ENCODE measurements around the gene C1orf50.

The C1orf50 gene

DNA sequence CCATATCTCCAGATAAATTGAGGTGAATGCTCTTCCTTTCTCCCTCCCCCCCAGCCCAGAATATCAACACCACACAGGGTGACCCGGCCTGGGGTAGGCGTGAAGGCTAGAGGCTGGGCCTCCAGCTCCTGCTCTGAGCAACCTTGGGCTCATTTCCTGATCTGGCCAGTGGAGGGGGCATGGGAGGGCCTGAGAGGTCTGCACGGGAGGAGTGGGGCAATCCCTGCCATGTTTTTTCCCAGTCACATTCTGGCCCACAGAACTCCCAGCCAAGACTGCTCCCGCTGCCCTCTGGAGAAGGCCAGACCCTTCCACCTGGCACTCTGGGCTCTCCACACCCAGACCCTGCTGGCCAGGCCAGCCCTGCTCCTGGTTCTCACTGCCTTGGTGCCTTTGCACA, 30.9 kb upstream of the C1orf50 start:
- no peaks in the 10 kb centered on the region for H4K20me1 ChIP-seq (ENCODE audit: insufficient read depth, low read length)
- no peaks in the 10 kb centered on the region for H3K27me3 ChIP-seq (ENCODE audit: insufficient read depth, low read length, poor library complexity)
- no peaks in the 10 kb centered on the region for H3K9me3 ChIP-seq (ENCODE audit: insufficient read depth, low read length, severe bottlenecking)
- TF ChIP-seq, protein P1, sequence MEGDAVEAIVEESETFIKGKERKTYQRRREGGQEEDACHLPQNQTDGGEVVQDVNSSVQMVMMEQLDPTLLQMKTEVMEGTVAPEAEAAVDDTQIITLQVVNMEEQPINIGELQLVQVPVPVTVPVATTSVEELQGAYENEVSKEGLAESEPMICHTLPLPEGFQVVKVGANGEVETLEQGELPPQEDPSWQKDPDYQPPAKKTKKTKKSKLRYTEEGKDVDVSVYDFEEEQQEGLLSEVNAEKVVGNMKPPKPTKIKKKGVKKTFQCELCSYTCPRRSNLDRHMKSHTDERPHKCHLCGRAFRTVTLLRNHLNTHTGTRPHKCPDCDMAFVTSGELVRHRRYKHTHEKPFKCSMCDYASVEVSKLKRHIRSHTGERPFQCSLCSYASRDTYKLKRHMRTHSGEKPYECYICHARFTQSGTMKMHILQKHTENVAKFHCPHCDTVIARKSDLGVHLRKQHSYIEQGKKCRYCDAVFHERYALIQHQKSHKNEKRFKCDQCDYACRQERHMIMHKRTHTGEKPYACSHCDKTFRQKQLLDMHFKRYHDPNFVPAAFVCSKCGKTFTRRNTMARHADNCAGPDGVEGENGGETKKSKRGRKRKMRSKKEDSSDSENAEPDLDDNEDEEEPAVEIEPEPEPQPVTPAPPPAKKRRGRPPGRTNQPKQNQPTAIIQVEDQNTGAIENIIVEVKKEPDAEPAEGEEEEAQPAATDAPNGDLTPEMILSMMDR (IDR thresholded peaks at IDR 0.05; ENCODE audit: borderline replicate concordance, extremely low read depth, low read length, poor library complexity, severe bottlenecking), result peak; percentile 24
- TF ChIP-seq EZH2 (IDR thresholded peaks at IDR 0.05; ENCODE audit: borderline replicate concordance, low read depth, low read length, severe bottlenecking), result no peak
- no peak overlapping the region for H3K27ac ChIP-seq (ENCODE audit: low read length)
- H3K4me2 ChIP-seq (ENCODE audit: insufficient read depth, low read length), result no peak overlapping the region
- H3K4me3 ChIP-seq (ENCODE audit: low read depth in 1 of 2, low read length in 2 of 2), result no peak overlapping the region
- no peak overlapping the region for H2AFZ ChIP-seq (ENCODE audit: low read depth, low read length)
- H3K79me2 ChIP-seq (ENCODE audit: insufficient read depth, low read length), result no peaks in the 10 kb centered on the region
- no peak overlapping the region for H3K9ac ChIP-seq (ENCODE audit: low read depth, low read length)
- ATAC-seq (ENCODE audit: insufficient read depth, low read depth) (0 out of 3 replicates have a peak, but pooled peaks have one; percentile 39), DNase-seq (no peak)
- no peaks in the 10 kb centered on the region for H3K4me1 ChIP-seq (ENCODE audit: insufficient read depth, low read length)
- no peaks in the 10 kb centered on the region for H3K36me3 ChIP-seq (ENCODE audit: insufficient read depth, low read length)

DNA sequence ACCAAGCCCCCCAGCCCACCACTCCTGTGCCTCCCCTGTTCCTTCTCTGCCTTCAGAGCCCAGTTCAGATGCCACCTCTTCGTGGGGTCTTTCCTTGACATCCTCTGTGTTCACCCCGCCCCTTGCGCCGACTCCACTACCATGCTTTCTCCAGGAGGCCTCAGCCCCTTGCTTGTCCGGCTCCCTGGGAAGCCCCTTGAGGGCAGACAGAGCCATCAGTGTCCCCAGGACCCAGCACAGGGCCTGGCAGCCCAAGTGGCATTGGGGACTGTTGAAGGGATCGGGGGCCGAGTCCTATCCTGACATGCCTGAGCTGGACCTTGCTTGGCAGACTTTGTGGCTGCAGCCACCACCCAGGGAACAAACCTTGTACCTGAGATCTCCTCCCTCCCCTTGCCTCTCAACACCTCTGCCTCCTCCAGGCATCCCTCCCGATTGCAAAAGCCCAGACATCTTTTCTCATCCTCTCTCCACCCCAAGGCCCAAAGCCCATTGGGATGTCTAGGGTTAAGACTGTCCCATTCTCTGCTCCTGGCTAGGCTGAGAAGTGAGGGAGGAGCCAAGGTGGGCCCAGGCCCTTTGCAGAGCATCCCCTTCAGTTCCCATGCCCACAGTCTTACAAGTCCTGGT, 30.4 kb upstream of the C1orf50 start:
- Histone ChIP-seq H3K9ac (ENCODE audit: low read depth, low read length) (no peak overlapping the region), H2AFZ (ENCODE audit: low read depth, low read length) (no peak overlapping the region), H3K27me3 (ENCODE audit: insufficient read depth, low read length, poor library complexity) (no peaks in the 10 kb centered on the region), H3K4me1 (ENCODE audit: insufficient read depth, low read length) (no peaks in the 10 kb centered on the region), H3K36me3 (ENCODE audit: insufficient read depth, low read length) (no peaks in the 10 kb centered on the region), H3K9me3 (ENCODE audit: insufficient read depth, low read length, severe bottlenecking) (no peaks in the 10 kb centered on the region), H3K4me2 (ENCODE audit: insufficient read depth, low read length) (no peak overlapping the region), H3K79me2 (ENCODE audit: insufficient read depth, low read length) (no peaks in the 10 kb centered on the region), H3K27ac (ENCODE audit: low read length) (no peak overlapping the region), H3K4me3 (ENCODE audit: low read depth in 1 of 2, low read length in 2 of 2) (no peak overlapping the region), H4K20me1 (ENCODE audit: insufficient read depth, low read length) (no peaks in the 10 kb centered on the region)
- TF ChIP-seq EZH2 (IDR thresholded peaks at IDR 0.05; ENCODE audit: borderline replicate concordance, low read depth, low read length, severe bottlenecking), result no peak
- TF ChIP-seq, protein P1 (IDR thresholded peaks at IDR 0.05; ENCODE audit: borderline replicate concordance, extremely low read depth, low read length, poor library complexity, severe bottlenecking), result no peak
- DNase-seq, result no peak
- no peak for ATAC-seq (ENCODE audit: insufficient read depth, low read depth)

DNA sequence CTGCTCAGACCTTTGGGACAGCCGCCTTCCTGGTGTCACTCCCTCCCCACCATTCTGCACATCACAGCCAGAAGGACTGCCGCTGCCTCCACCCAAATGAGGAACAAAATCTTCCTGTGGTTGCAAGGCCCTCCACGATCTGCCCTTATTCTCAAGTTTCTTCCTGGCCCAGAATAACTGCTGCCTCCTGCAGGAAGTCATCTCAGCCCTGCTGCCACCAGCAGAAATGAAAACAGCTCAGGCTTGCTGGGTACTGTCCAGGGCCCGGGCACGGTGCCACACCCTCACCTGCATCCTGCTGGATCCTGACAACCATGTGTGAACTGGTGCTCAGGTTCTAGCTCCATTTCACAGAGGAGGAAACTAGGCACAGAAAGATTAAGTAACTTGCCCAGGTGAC, 29.8 kb upstream of the C1orf50 start:
- Histone ChIP-seq H3K4me2 (ENCODE audit: insufficient read depth, low read length) (no peak overlapping the region), H4K20me1 (ENCODE audit: insufficient read depth, low read length) (no peaks in the 10 kb centered on the region), H3K9me3 (ENCODE audit: insufficient read depth, low read length, severe bottlenecking) (no peaks in the 10 kb centered on the region), H3K79me2 (ENCODE audit: insufficient read depth, low read length) (no peaks in the 10 kb centered on the region), H3K4me1 (ENCODE audit: insufficient read depth, low read length) (no peaks in the 10 kb centered on the region), H3K36me3 (ENCODE audit: insufficient read depth, low read length) (no peaks in the 10 kb centered on the region), H3K27me3 (ENCODE audit: insufficient read depth, low read length, poor library complexity) (no peaks in the 10 kb centered on the region), H3K27ac (ENCODE audit: low read length) (no peak overlapping the region), H2AFZ (ENCODE audit: low read depth, low read length) (no peak overlapping the region), H3K4me3 (ENCODE audit: low read depth in 1 of 2, low read length in 2 of 2) (no peak overlapping the region), H3K9ac (ENCODE audit: low read depth, low read length) (no peak overlapping the region)
- DNase-seq (no peak), ATAC-seq (ENCODE audit: insufficient read depth, low read depth) (peak; percentile 33; the same call in 1 of the 3 replicates)
- TF ChIP-seq EZH2 (IDR thresholded peaks at IDR 0.05; ENCODE audit: borderline replicate concordance, low read depth, low read length, severe bottlenecking), result no peak
- TF ChIP-seq, protein P1 (IDR thresholded peaks at IDR 0.05; ENCODE audit: borderline replicate concordance, extremely low read depth, low read length, poor library complexity, severe bottlenecking), result peak; percentile 29

Measured in DND-41 (cell line).